NCI-H2227 (cell line): ENCODE data around the gene STOX2.

Experiments
- DNase-seq: peaks from one replicate; lab custom pipeline; 2025; ENCODE audit not compliant: unreplicated experiment; lab: John Stamatoyannopoulos, UW

The STOX2 gene

GRCh38 chr4:183905081-183905592, at the start of gene STOX2:
Gene STOX2 (plus strand): TSS chr4:183905307. CDS start chr4:183906791, 1,484 bp downstream.
- DNase-seq = peak; percentile 85

- DNase-seq = no peak
These were observed 49.5 kb upstream of the STOX2 start for GRCh38 chr4:183855323-183856190.

- DNase-seq = no peak
These were observed 48.1 kb upstream of the STOX2 start for GRCh38 chr4:183857040-183857439.

GRCh38 chr4:183858011-183858615, 47.0 kb upstream of the STOX2 start:
- no peak for DNase-seq

GRCh38 chr4:183860119-183860518, 45.0 kb upstream of the STOX2 start:
- no peak for DNase-seq

GRCh38 chr4:183860731-183861130, 44.4 kb upstream of the STOX2 start:
- no peak for DNase-seq

GRCh38 chr4:183861426-183861825, 43.7 kb upstream of the STOX2 start:
- no peak for DNase-seq

GRCh38 chr4:183863155-183863825, 41.8 kb upstream of the STOX2 start:
- DNase-seq = no peak

GRCh38 chr4:183867247-183867646, 37.9 kb upstream of the STOX2 start:
- DNase-seq = no peak

- DNase-seq = no peak
These were observed 34.1 kb upstream of the STOX2 start for GRCh38 chr4:183870997-183871396.

- no peak for DNase-seq
These were observed 33.5 kb upstream of the STOX2 start for GRCh38 chr4:183871581-183871980.

GRCh38 chr4:183872531-183872930, 32.6 kb upstream of the STOX2 start:
- no peak for DNase-seq

GRCh38 chr4:183873409-183874185, 31.5 kb upstream of the STOX2 start:
- DNase-seq = no peak

- no peak for DNase-seq
These were observed 29.8 kb upstream of the STOX2 start for GRCh38 chr4:183875251-183875825.

GRCh38 chr4:183876268-183876934, 28.7 kb upstream of the STOX2 start:
- DNase-seq = peak; percentile 52

- no peak for DNase-seq
These were observed 26.7 kb upstream of the STOX2 start for GRCh38 chr4:183878251-183878970.

GRCh38 chr4:183885205-183885720, 19.8 kb upstream of the STOX2 start:
- DNase-seq = no peak

GRCh38 chr4:183887351-183887750, 17.8 kb upstream of the STOX2 start:
- no peak for DNase-seq

GRCh38 chr4:183888564-183888963, 16.5 kb upstream of the STOX2 start:
- DNase-seq = peak; percentile 26
